Measurements from ENCODE around the gene HTR3C. TPM values are rescaled to one million over a fixed set of nuclear protein-coding genes. Genes with fewer than 3 reads are reported as not detected.

HTR3C gene
- total RNA-seq, 1 donor from 2014 or later = not detected

DNA sequence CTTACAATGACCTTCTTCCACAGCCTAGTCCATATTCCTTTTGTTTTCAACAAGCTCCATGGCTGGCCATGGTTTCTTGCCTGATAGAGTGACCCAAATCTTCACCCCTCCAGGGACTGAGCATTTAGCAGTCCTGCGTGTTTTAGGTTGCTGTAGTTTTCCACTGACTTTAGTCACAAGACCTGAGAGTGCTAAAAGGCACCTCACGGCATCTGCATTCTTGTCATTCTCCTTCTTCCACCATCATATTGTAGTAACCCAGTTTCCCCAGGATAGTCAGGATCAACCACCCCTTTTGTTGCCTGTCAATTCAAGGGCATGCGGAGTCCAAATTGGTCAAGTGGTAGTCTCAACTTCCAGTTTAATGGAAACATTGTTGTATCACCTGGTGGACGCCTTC is 20.8 kb downstream of the HTR3C start:
- Mint-ChIP-seq H3K9me3 (ENCODE audit: low read depth) (no peaks in the 10 kb centered on the region), H3K4me3 (ENCODE audit: unreplicated experiment) (no peak overlapping the region), H3K27me3 (ENCODE audit: low read depth) (peaks cover 15% of the 10 kb centered on the region), H3K27ac (ENCODE audit: unreplicated experiment) (no peak overlapping the region), H3K36me3 (ENCODE audit: low read depth) (no peaks in the 10 kb centered on the region), H3K4me1 (ENCODE audit: low read depth) (peaks cover 3% of the 10 kb centered on the region)
- no peak for DNase-seq (ENCODE audit: low spot score)
- TF ChIP-seq, protein P1, sequence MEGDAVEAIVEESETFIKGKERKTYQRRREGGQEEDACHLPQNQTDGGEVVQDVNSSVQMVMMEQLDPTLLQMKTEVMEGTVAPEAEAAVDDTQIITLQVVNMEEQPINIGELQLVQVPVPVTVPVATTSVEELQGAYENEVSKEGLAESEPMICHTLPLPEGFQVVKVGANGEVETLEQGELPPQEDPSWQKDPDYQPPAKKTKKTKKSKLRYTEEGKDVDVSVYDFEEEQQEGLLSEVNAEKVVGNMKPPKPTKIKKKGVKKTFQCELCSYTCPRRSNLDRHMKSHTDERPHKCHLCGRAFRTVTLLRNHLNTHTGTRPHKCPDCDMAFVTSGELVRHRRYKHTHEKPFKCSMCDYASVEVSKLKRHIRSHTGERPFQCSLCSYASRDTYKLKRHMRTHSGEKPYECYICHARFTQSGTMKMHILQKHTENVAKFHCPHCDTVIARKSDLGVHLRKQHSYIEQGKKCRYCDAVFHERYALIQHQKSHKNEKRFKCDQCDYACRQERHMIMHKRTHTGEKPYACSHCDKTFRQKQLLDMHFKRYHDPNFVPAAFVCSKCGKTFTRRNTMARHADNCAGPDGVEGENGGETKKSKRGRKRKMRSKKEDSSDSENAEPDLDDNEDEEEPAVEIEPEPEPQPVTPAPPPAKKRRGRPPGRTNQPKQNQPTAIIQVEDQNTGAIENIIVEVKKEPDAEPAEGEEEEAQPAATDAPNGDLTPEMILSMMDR (IDR thresholded peaks at IDR 0.05) = no peak

DNA sequence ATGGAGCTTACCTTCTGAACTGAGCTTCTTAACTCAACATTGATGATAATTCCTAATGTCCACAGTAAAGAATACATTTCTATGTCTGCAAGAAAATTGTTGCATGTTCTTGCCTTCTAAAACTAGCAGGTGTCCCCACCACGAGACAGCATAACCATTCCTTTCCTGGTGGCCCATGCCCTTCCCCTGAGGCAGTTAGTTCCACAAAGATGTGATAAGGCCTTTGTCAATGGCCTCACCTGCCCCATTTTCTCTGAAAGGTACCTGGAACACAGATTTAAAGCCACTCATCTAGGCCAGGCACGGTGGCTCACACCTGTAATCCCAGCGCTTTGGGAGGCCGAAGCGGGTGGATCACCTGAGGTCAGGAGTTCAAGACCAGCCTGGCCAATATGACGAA is 23.1 kb downstream of the HTR3C start:
- Mint-ChIP-seq H3K9me3 (ENCODE audit: low read depth) (peaks cover 3% of the 10 kb centered on the region), H3K4me1 (ENCODE audit: low read depth) (peaks cover 10% of the 10 kb centered on the region), H3K36me3 (ENCODE audit: low read depth) (no peaks in the 10 kb centered on the region), H3K27ac (ENCODE audit: unreplicated experiment) (no peak overlapping the region), H3K4me3 (ENCODE audit: unreplicated experiment) (no peak overlapping the region), H3K27me3 (ENCODE audit: low read depth) (peaks cover 15% of the 10 kb centered on the region)
- TF ChIP-seq, protein P1 (IDR thresholded peaks at IDR 0.05) = no peak
- DNase-seq (ENCODE audit: low spot score) = no peak

DNA sequence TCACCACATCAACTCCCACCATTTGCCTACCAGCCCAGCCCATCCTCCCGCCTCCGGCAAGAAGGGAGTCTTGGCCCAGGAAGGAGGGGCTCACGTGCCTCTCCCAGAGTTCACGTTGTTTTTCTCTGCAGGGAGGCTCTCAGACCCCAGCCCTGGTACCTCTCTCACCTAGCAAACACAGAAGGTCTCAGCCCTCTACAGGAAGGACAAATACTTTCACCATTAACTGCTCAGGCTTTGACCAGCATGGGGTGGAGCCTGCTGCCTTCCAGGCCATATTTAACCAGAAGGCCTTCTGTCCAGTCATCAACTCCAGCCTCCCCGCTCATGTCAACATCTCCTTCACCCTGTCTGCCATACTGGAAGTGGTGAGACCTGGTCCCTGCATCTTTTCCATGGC is 25.0 kb downstream of the HTR3C start:
- no peak overlapping the region for H3K27ac Mint-ChIP-seq (ENCODE audit: unreplicated experiment)
- peaks cover 16% of the 10 kb centered on the region for H3K27me3 Mint-ChIP-seq (ENCODE audit: low read depth)
- TF ChIP-seq, protein P1 (IDR thresholded peaks at IDR 0.05) = no peak
- H3K9me3 Mint-ChIP-seq (ENCODE audit: low read depth) = peaks cover 3% of the 10 kb centered on the region
- DNase-seq (ENCODE audit: low spot score) = no peak
- H3K4me1 Mint-ChIP-seq (ENCODE audit: low read depth) = peaks cover 10% of the 10 kb centered on the region
- no peaks in the 10 kb centered on the region for H3K36me3 Mint-ChIP-seq (ENCODE audit: low read depth)
- no peak overlapping the region for H3K4me3 Mint-ChIP-seq (ENCODE audit: unreplicated experiment)

DNA sequence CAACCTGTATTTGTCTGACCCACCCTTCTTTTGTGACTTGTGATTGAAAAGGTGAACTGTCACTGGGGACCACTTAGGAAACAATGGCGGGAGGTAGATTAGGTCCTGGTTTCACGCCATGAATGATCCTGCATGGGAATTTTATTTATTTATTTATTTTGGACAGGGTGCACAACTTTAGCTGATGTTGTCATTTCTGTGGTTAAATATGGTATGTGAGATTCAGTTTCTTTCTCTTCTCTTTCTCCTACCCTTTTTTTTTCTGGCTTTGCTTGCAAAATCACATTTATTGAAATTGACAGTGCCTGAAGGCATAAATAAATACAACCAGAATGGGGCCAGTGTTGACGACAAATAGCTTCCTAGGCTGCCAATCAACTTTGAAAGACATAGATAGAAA is 26.0 kb downstream of the HTR3C start:
- H3K4me1 Mint-ChIP-seq (ENCODE audit: low read depth) = peaks cover 10% of the 10 kb centered on the region
- TF ChIP-seq, protein P1 (IDR thresholded peaks at IDR 0.05) = no peak
- no peak overlapping the region for H3K4me3 Mint-ChIP-seq (ENCODE audit: unreplicated experiment)
- no peaks in the 10 kb centered on the region for H3K36me3 Mint-ChIP-seq (ENCODE audit: low read depth)
- DNase-seq (ENCODE audit: low spot score) = no peak
- no peak overlapping the region for H3K27ac Mint-ChIP-seq (ENCODE audit: unreplicated experiment)
- peaks cover 12% of the 10 kb centered on the region for H3K27me3 Mint-ChIP-seq (ENCODE audit: low read depth)
- H3K9me3 Mint-ChIP-seq (ENCODE audit: low read depth) = peaks cover 3% of the 10 kb centered on the region

DNA sequence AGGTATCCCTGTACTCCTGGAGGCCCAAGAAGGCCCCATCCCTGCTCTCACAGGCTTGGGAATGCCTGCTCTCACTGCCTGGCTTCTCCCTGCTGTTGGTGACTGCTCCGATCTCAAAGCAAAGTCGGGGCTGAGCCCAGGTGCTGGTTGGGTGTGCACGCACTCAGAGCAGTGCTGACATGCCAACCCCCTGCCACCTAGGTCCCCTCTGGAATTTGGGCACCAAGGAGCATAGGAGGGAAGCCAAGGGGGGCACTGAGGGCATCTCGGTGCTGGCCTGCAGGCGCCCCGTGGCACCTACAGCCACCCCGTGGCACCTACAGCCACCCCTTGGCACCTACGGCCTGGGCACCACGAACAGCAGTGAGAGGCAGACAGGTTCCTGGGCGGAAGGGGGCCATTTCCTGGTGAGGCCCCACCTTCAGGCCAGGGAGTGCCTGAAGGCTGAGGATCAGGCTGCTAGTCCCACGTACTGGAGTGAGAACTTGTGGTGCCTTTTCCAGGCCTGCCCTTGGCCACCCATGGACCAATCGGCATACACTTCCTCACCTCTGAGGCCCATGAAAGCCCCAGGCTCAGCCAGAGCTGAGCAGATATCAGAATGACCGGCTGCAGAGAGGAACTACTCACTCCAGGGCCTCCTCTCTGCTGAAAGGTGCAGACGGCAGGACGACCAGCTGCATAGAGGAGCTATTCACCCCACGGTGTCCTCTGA is 28.4 kb downstream of the HTR3C start:
- no peak for DNase-seq (ENCODE audit: low spot score)
- H3K4me1 Mint-ChIP-seq (ENCODE audit: low read depth) = peaks cover 10% of the 10 kb centered on the region
- peaks cover 2% of the 10 kb centered on the region for H3K36me3 Mint-ChIP-seq (ENCODE audit: low read depth)
- TF ChIP-seq, protein P1 (IDR thresholded peaks at IDR 0.05) = no peak
- no peak overlapping the region for H3K4me3 Mint-ChIP-seq (ENCODE audit: unreplicated experiment)
- H3K9me3 Mint-ChIP-seq (ENCODE audit: low read depth) = peaks cover 15% of the 10 kb centered on the region
- no peak overlapping the region for H3K27ac Mint-ChIP-seq (ENCODE audit: unreplicated experiment)
- H3K27me3 Mint-ChIP-seq (ENCODE audit: low read depth) = peaks cover 6% of the 10 kb centered on the region
